ENCODE results near the gene NCMAP.

NCMAP gene

DNA sequence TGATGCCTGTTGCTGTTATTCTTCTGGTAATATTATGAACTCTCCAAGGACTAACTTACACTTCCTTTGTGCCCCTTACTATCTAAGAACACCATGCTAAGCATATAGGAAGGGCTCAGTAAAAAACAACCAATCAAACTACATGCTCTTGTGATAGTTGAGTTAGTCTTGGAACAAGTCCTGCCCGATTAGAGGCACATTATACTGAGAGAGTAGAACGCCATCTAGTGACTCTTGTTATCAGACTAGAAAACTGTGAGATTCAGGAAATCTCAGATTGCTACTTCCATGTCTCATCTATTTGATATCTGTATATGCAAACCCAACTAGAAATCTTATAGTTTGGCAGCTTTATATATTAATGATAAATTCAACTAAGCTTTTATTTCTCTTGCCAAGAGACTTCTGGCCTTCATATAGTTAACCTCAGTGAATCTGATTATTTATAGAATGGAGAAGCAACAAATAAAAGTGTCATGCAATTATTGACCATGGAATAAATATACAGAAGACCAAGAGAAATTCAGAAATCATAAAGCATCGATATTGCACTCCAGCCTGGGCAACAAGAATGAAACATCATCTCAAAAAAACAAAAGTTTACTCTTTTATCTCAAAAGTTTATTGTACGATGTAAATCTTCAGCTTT lies 79.4 kb downstream of the NCMAP start:
- Histone ChIP-seq H3K4me2 (no peak overlapping the region), H3K4me1 (ENCODE audit: low read depth, poor library complexity, severe bottlenecking) (peaks cover 6% of the 10 kb centered on the region), H3K27ac (no peak overlapping the region), H3K9ac (no peak overlapping the region), H2AFZ (ENCODE audit: low read depth) (no peak overlapping the region), H3K27me3 (ENCODE audit: insufficient read depth, low read depth) (no peaks in the 10 kb centered on the region), H3K79me2 (ENCODE audit: insufficient read depth, low read depth) (no peaks in the 10 kb centered on the region), H3K4me3 (IDR thresholded peaks at IDR 0.05; ENCODE audit: insufficient read depth, low read depth, low read length) (no peak overlapping the region), H4K20me1 (ENCODE audit: insufficient read depth) (no peaks in the 10 kb centered on the region), H3K36me3 (ENCODE audit: insufficient read depth) (no peaks in the 10 kb centered on the region)
- TF ChIP-seq, protein P1, sequence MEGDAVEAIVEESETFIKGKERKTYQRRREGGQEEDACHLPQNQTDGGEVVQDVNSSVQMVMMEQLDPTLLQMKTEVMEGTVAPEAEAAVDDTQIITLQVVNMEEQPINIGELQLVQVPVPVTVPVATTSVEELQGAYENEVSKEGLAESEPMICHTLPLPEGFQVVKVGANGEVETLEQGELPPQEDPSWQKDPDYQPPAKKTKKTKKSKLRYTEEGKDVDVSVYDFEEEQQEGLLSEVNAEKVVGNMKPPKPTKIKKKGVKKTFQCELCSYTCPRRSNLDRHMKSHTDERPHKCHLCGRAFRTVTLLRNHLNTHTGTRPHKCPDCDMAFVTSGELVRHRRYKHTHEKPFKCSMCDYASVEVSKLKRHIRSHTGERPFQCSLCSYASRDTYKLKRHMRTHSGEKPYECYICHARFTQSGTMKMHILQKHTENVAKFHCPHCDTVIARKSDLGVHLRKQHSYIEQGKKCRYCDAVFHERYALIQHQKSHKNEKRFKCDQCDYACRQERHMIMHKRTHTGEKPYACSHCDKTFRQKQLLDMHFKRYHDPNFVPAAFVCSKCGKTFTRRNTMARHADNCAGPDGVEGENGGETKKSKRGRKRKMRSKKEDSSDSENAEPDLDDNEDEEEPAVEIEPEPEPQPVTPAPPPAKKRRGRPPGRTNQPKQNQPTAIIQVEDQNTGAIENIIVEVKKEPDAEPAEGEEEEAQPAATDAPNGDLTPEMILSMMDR (conservative IDR thresholded peaks at IDR 0.05; ENCODE audit: low read depth, low read length): peak; percentile 66

- Histone ChIP-seq H3K4me1 (ENCODE audit: low read depth, poor library complexity, severe bottlenecking) (peaks cover 14% of the 10 kb centered on the region), H3K27me3 (ENCODE audit: insufficient read depth, low read depth) (no peaks in the 10 kb centered on the region), H3K36me3 (ENCODE audit: insufficient read depth) (no peaks in the 10 kb centered on the region), H4K20me1 (ENCODE audit: insufficient read depth) (no peaks in the 10 kb centered on the region), H3K4me3 (IDR thresholded peaks at IDR 0.05; ENCODE audit: insufficient read depth, low read depth, low read length) (no peak overlapping the region), H3K4me2 (no peak overlapping the region), H3K79me2 (ENCODE audit: insufficient read depth, low read depth) (no peaks in the 10 kb centered on the region), H3K27ac (no peak overlapping the region), H2AFZ (ENCODE audit: low read depth) (no peak overlapping the region), H3K9ac (no peak overlapping the region)
- TF ChIP-seq, protein P1 (conservative IDR thresholded peaks at IDR 0.05; ENCODE audit: low read depth, low read length): no peak
Observed at GRCh38 chr1:24636661-24637357, 80.9 kb downstream of the NCMAP start.

DNA sequence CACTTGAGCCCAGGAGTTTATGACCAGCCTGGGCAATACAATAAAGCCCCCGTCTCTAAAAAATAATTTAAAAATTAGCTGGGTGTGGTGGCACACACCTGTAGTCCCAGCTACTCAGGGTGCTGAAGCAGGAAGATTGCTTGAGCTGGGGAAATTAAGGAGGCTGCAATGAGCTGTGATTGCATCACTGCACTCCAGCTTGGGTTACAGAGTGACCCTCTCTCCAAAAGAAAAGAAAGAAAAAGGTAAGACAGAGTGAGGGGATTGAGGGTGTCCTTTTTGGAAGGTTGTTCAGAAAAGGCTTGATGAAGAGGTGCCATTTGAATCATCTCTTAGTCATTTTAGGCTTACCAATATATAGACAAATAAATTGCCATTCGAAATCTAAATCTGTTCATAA lies 83.2 kb downstream of the NCMAP start:
- peaks cover 16% of the 10 kb centered on the region for H3K4me1 ChIP-seq (ENCODE audit: low read depth, poor library complexity, severe bottlenecking)

DNA sequence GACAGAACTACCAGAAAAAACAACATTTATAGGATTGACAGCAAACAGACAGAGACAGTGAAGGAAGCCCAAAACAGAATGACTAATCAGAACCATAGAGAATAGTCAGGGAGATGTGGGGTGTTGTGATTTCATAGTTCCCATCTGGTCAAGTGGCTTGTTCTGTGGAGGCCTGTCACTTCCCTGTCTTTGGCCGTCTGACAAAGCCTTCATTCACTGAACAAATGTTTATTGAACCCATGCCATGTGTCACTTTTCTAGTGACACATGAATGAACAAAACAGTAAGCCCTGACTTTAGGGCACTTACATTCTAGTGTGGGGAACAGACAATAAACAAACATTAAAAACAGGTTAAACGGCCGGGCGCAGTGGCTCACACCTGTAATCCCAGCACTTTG lies 84.0 kb downstream of the NCMAP start:
- TF ChIP-seq, protein P1 (conservative IDR thresholded peaks at IDR 0.05; ENCODE audit: low read depth, low read length): no peak
- H3K4me3 ChIP-seq (IDR thresholded peaks at IDR 0.05; ENCODE audit: insufficient read depth, low read depth, low read length): no peak overlapping the region
- no peak overlapping the region for H3K4me2 ChIP-seq
- peaks cover 23% of the 10 kb centered on the region for H3K4me1 ChIP-seq (ENCODE audit: low read depth, poor library complexity, severe bottlenecking)
- H3K9ac ChIP-seq: no peak overlapping the region
- no peak overlapping the region for H2AFZ ChIP-seq (ENCODE audit: low read depth)
- peaks cover 7% of the 10 kb centered on the region; the same call in 1 of the 2 replicates for H4K20me1 ChIP-seq (ENCODE audit: insufficient read depth)
- no peaks in the 10 kb centered on the region for H3K27me3 ChIP-seq (ENCODE audit: insufficient read depth, low read depth)
- H3K27ac ChIP-seq: no peak overlapping the region
- no peaks in the 10 kb centered on the region for H3K36me3 ChIP-seq (ENCODE audit: insufficient read depth)
- H3K79me2 ChIP-seq (ENCODE audit: insufficient read depth, low read depth): peaks cover 17% of the 10 kb centered on the region

More for the DNA sequence above, 83.2 kb downstream of the NCMAP start:
- Histone ChIP-seq H3K9ac (no peak overlapping the region), H4K20me1 (ENCODE audit: insufficient read depth) (no peaks in the 10 kb centered on the region; the same call in 1 of the 2 replicates), H3K27me3 (ENCODE audit: insufficient read depth, low read depth) (no peaks in the 10 kb centered on the region), H3K36me3 (ENCODE audit: insufficient read depth) (no peaks in the 10 kb centered on the region), H3K27ac (no peak overlapping the region), H3K79me2 (ENCODE audit: insufficient read depth, low read depth) (peaks cover 9% of the 10 kb centered on the region), H3K4me2 (no peak overlapping the region), H2AFZ (ENCODE audit: low read depth) (no peak overlapping the region), H3K4me3 (IDR thresholded peaks at IDR 0.05; ENCODE audit: insufficient read depth, low read depth, low read length) (no peak overlapping the region)
- TF ChIP-seq, protein P1 (conservative IDR thresholded peaks at IDR 0.05; ENCODE audit: low read depth, low read length): no peak

Measured in KMS-11 (cell line).